OCI-LY1 (cell line): ENCODE measurements around the gene ZNF714.

Experiments
- H2AFZ ChIP-seq: fragments of 200-600 bp; sonication (generic), shearing (Covaris generic); 2 replicates; pipeline ENCODE4 v1.6.0; 2014; ENCODE audit warnings: antibody characterized with exemption, mild to moderate bottlenecking, low read length
- H3F3A ChIP-seq: fragments of 200-600 bp; sonication (generic), shearing (Covaris generic); 2 replicates; pipeline ENCODE4 v1.6.0; 2014; ENCODE audit warnings: mild to moderate bottlenecking, antibody characterized with exemption, low read length, moderate library complexity; ENCODE audit not compliant: insufficient read depth
- H3K27ac ChIP-seq: fragments of 200-600 bp; sonication (generic); 2 replicates; pipeline ENCODE4 v1.5.1; 2014; ENCODE audit warnings: low read length, mixed run types, mild to moderate bottlenecking, low read depth; ENCODE audit not compliant: poor library complexity, severe bottlenecking
- H3K27me3 ChIP-seq: fragments of 200-600 bp; sonication (generic); 2 replicates; pipeline ENCODE4 v1.6.0; 2014; ENCODE audit warnings: antibody characterized with exemption, mild to moderate bottlenecking, low read length, moderate library complexity; ENCODE audit not compliant: insufficient read depth
- H3K36me3 ChIP-seq: fragments of 200-600 bp; sonication (generic); 2 replicates; pipeline ENCODE4 v1.6.1; 2014; ENCODE audit warnings: mild to moderate bottlenecking, antibody characterized with exemption, low read length, moderate library complexity, mixed read lengths; ENCODE audit not compliant: insufficient read depth
- H3K4me1 ChIP-seq: fragments of 200-600 bp; sonication (generic); 2 replicates; pipeline ENCODE4 v1.5.1; 2014; ENCODE audit warnings: mild to moderate bottlenecking, low read length, moderate library complexity; ENCODE audit not compliant: insufficient read depth, severe bottlenecking
- H3K4me2 ChIP-seq: fragments of 200-600 bp; sonication (generic), shearing (Covaris generic); 2 replicates; pipeline ENCODE4 v1.6.1; 2014; ENCODE audit warnings: low read length
- H3K4me3 ChIP-seq: fragments of 200-600 bp; sonication (generic); 2 replicates; pipeline ENCODE4 v1.5.1; 2014; ENCODE audit warnings: low read length, low read depth, mild to moderate bottlenecking, mixed read lengths; ENCODE audit not compliant: poor library complexity, severe bottlenecking
- H3K79me2 ChIP-seq: fragments of 200-600 bp; shearing (Covaris generic); 2 replicates; pipeline ENCODE4 v1.6.1; 2016; ENCODE audit warnings: mixed run types, low read length, mixed read lengths; ENCODE audit not compliant: insufficient read depth
- H3K9ac ChIP-seq: fragments of 200-600 bp; sonication (generic), shearing (Covaris generic); 2 replicates; pipeline ENCODE4 v1.6.1; 2014; ENCODE audit warnings: mild to moderate bottlenecking, low read length, mixed read lengths
- H3K9me2 ChIP-seq: fragments of 200-600 bp; sonication (generic), shearing (Covaris generic); 2 replicates; pipeline ENCODE4 v1.6.1; 2014; ENCODE audit warnings: low read depth, mild to moderate bottlenecking, low read length, mixed read lengths
- H3K9me3 ChIP-seq: fragments of 200-600 bp; shearing (Covaris generic); 2 replicates; pipeline ENCODE4 v1.6.1; 2014; ENCODE audit warnings: low read length, mixed read lengths
- H4K20me1 ChIP-seq: fragments of 200-600 bp; sonication (generic), shearing (Covaris generic); 2 replicates; pipeline ENCODE4 v1.6.0; 2016; ENCODE audit warnings: mild to moderate bottlenecking, low read length; ENCODE audit not compliant: insufficient read depth
- EZH2 ChIP-seq: fragments of 200-600 bp; sonication (generic), shearing (Covaris generic); IDR thresholded peaks from 2 replicates; pipeline ENCODE4 v1.8.0; 2017; ENCODE audit warnings: borderline replicate concordance, mixed run types, mild to moderate bottlenecking, antibody characterized with exemption, low read length, moderate library complexity, mixed read lengths
- TF ChIP-seq, protein P1 (sequence below): fragments of 200-600 bp; sonication (generic), shearing (Covaris generic); IDR thresholded peaks from 2 replicates; pipeline ENCODE4 v1.5.1; 2017; ENCODE audit warnings: mild to moderate bottlenecking, antibody characterized with exemption, low read length, moderate library complexity, mixed read lengths

The ZNF714 gene

DNA sequence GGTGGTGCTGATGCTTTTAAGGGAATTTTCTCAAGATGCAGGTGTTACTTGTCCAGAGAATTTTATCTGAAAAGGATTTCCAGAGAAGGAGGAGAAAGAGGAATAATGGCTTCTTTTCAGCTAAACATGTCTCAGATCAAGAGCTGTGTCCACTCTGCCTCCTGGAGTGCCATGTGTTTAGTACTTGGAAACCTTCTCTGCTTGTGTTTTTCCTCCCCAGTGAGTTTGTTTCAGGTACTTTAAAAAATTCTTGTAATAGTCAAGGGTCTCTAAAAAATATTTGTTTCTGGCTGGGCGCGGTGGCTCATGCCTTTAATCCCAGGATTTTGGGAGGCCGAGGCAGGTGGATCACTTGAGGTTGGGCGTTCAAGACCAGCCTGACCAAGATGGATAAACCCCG lies 82.5 kb downstream of the ZNF714 start:
- H3F3A ChIP-seq = no peaks in the 10 kb centered on the region

GRCh38 chr19:21166436-21166835 lies 84.4 kb downstream of the ZNF714 start:
- no peak for TF ChIP-seq EZH2
- TF ChIP-seq, protein P1, sequence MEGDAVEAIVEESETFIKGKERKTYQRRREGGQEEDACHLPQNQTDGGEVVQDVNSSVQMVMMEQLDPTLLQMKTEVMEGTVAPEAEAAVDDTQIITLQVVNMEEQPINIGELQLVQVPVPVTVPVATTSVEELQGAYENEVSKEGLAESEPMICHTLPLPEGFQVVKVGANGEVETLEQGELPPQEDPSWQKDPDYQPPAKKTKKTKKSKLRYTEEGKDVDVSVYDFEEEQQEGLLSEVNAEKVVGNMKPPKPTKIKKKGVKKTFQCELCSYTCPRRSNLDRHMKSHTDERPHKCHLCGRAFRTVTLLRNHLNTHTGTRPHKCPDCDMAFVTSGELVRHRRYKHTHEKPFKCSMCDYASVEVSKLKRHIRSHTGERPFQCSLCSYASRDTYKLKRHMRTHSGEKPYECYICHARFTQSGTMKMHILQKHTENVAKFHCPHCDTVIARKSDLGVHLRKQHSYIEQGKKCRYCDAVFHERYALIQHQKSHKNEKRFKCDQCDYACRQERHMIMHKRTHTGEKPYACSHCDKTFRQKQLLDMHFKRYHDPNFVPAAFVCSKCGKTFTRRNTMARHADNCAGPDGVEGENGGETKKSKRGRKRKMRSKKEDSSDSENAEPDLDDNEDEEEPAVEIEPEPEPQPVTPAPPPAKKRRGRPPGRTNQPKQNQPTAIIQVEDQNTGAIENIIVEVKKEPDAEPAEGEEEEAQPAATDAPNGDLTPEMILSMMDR = no peak
- Histone ChIP-seq H2AFZ (no peak overlapping the region), H3K9me3 (0 out of 2 replicates have a peak, but pooled peaks cover 2% of the 10 kb centered on the region), H3K4me1 (no peaks in the 10 kb centered on the region), H3K9ac (no peak overlapping the region), H3K79me2 (no peaks in the 10 kb centered on the region; the same call in 1 of the 2 replicates), H3K4me2 (no peak overlapping the region), H3K27ac (no peak overlapping the region), H3K36me3 (peaks cover 85% of the 10 kb centered on the region), H3K27me3 (no peaks in the 10 kb centered on the region), H3K4me3 (no peak overlapping the region), H3K9me2 (no peaks in the 10 kb centered on the region), H4K20me1 (no peaks in the 10 kb centered on the region), H3F3A (no peaks in the 10 kb centered on the region)

More for the DNA sequence above, 82.5 kb downstream of the ZNF714 start:
- H3K4me2 ChIP-seq = no peak overlapping the region
- no peak overlapping the region for H3K27ac ChIP-seq
- no peak overlapping the region for H3K9ac ChIP-seq
- H3K9me3 ChIP-seq = peaks cover 9% of the 10 kb centered on the region
- no peaks in the 10 kb centered on the region for H3K9me2 ChIP-seq
- peaks cover 82% of the 10 kb centered on the region for H3K36me3 ChIP-seq
- no peaks in the 10 kb centered on the region for H3K27me3 ChIP-seq
- H4K20me1 ChIP-seq = no peaks in the 10 kb centered on the region
- no peak for TF ChIP-seq EZH2
- TF ChIP-seq, protein P1 = no peak
- no peak overlapping the region for H2AFZ ChIP-seq
- H3K4me3 ChIP-seq = no peak overlapping the region
- H3K79me2 ChIP-seq = peaks cover 9% of the 10 kb centered on the region
- no peaks in the 10 kb centered on the region for H3K4me1 ChIP-seq
